WTC11 (cell line): ENCODE data around the gene VPS4B. TPM values are rescaled to one million over a fixed set of nuclear protein-coding genes. Genes with fewer than 3 reads are reported as not detected.

ENCODE experiments used
- ATAC-seq: fragments of 200-7000 bp; cut with Tn5 transposase; 2 replicates; pipeline ENCODE4 v1.10.0; 2021; ENCODE audit warnings: mild to moderate bottlenecking, moderate library complexity
- CTCF ChIA-PET: fragments of 300-600 bp; sonication (Branson Sonifier 250); formaldehyde crosslinking; loops from one replicate; lab custom pipeline; 2021; ENCODE audit warnings: antibody characterized with exemption; lab: Charles Lee
- POLR2A ChIA-PET: fragments of 350-600 bp; sonication (Branson Sonifier 250); formaldehyde crosslinking; loops from one replicate; lab custom pipeline; 2021; ENCODE audit warnings: antibody characterized with exemption; lab: Charles Lee
- DNase-seq: peaks from one replicate; pipeline ENCODE4 v3.0.0; 2021; ENCODE audit warnings: low spot score
- H3K27ac Mint-ChIP-seq: 2 replicates; pipeline ENCODE4 v1.8.0; 2021; ENCODE audit warnings: mixed read lengths
- H3K27me3 Mint-ChIP-seq: 2 replicates; pipeline ENCODE4 v1.8.0; 2021; ENCODE audit warnings: low read depth, mild to moderate bottlenecking, moderate library complexity, mixed read lengths
- H3K36me3 Mint-ChIP-seq: 2 replicates; pipeline ENCODE4 v1.8.0; 2021; ENCODE audit warnings: mixed read lengths
- H3K4me1 Mint-ChIP-seq: 2 replicates; pipeline ENCODE4 v1.8.0; 2022; ENCODE audit warnings: mixed read lengths
- H3K4me3 Mint-ChIP-seq: 2 replicates; pipeline ENCODE4 v1.8.0; 2021; ENCODE audit warnings: mild to moderate bottlenecking, moderate library complexity, mixed read lengths
- H3K9me3 Mint-ChIP-seq: 2 replicates; pipeline ENCODE4 v1.8.0; 2021; ENCODE audit warnings: mixed read lengths
- CTCF ChIP-seq: fragments of 200-600 bp; IDR thresholded peaks from 2 replicates; pipeline ENCODE4 v1.8.0; 2022; ENCODE audit warnings: antibody characterized with exemption
- NR3C1 ChIP-seq: sonication (generic); formaldehyde crosslinking; conservative IDR thresholded peaks from 2 replicates; pipeline ENCODE4 v1.8.1; 2023; ENCODE audit warnings: low read depth, mild to moderate bottlenecking, missing genetic modification reagents
- total RNA-seq: library from RNA; stranded (reverse); gene quantifications from 3 replicates; pipeline ENCODE4 v1.2.3, GENCODE V29; 2021

The VPS4B gene
- total RNA-seq, 1 experiment from 2014 or later = 37.8 TPM

- ChIA-PET POLR2A (no interaction called here), CTCF (interaction anchor here (0.6 to 3.2 kb wide), 21 partner anchors 10 to 320 kb away, joined by 3 to 27 read pairs (median 4); partner anchors contain the start of gene BCL2)
- H3K9me3 Mint-ChIP-seq = no peaks in the 10 kb centered on the region
- peak; percentile 84 for ATAC-seq
- peak overlapping the region; percentile 67 for H3K27ac Mint-ChIP-seq
- peak overlapping the region; percentile 11 for H3K4me3 Mint-ChIP-seq
- peaks cover 21% of the 10 kb centered on the region for H3K4me1 Mint-ChIP-seq
- TF ChIP-seq NR3C1 = no peak
- peak; percentile 65 for TF ChIP-seq CTCF
- H3K36me3 Mint-ChIP-seq = peaks cover 54% of the 10 kb centered on the region
- peak; percentile 47 for DNase-seq
- no peaks in the 10 kb centered on the region for H3K27me3 Mint-ChIP-seq
These were observed 82.3 kb downstream of the VPS4B start for GRCh38 chr18:63339920-63340484.

Other genes with a start within 250 kb of the VPS4B start
- 2.2 to 2.6 TPM (median 2.3 TPM) in 3 replicates for gene BCL2, start 102.7 kb downstream of the VPS4B start, total RNA-seq
- gene KDSR, start 55.3 kb downstream of the VPS4B start, total RNA-seq = 48.4 to 51.8 TPM (median 49.5 TPM) in 3 replicates
- gene SERPINB5, start 54.5 kb upstream of the VPS4B start, total RNA-seq = 0.17 to 0.25 TPM (median 0.18 TPM) in 3 replicates
- not detected in 3 replicates for gene SERPINB12, start 119.9 kb upstream of the VPS4B start, total RNA-seq
- not detected in 3 replicates for gene SERPINB13, start 164.9 kb upstream of the VPS4B start, total RNA-seq
- 0.37 to 1.3 TPM (median 0.53 TPM) in 3 replicates for gene SERPINB4, start 221.8 kb upstream of the VPS4B start, total RNA-seq
- 0.11 to 0.22 TPM in 2 of 3 replicates, not detected in the other for gene SERPINB3, start 239.4 kb upstream of the VPS4B start, total RNA-seq